Posterior vena cava (tissue), 2 donors: ENCODE measurements around the gene PDZK1. TPM values are rescaled to one million over a fixed set of nuclear protein-coding genes. Genes with fewer than 3 reads are reported as not detected.
"Not testable (repeated sequence)": the region's sequence is repeated elsewhere in the genome, so short reads cannot be mapped to it uniquely, and the experiment has no call there.

Source experiments
- DNase-seq: peaks from one replicate; pipeline ENCODE4 v3.0.0-alpha.2; 2020; ENCODE audit warnings: low spot score
- intact Hi-C, 2 donors: fragments of 100-400 bp; cut with DNase I; formaldehyde crosslinking; loops; one replicate each; pipeline versions ENCODE4 v1.14.1 to v1.14.2; 2022 to 2023
- total RNA-seq, 2 donors: library from RNA; stranded (reverse); fragmentation: NEBNext Ultra II Directional; extraction: Animal tissue kit (Norgen Biotek cat#: 25700); gene quantifications; one replicate each; pipeline ENCODE4 v1.2.1, GENCODE V29; 2021
- donor health status: DM: yes; HTN: yes; CAD: no.
- donor health status: DM: yes; HTN: yes; CAD: no.

Gene PDZK1
- total RNA-seq, 2 donors from 2014 or later, result 0.29 TPM; not detected in 1

DNA sequence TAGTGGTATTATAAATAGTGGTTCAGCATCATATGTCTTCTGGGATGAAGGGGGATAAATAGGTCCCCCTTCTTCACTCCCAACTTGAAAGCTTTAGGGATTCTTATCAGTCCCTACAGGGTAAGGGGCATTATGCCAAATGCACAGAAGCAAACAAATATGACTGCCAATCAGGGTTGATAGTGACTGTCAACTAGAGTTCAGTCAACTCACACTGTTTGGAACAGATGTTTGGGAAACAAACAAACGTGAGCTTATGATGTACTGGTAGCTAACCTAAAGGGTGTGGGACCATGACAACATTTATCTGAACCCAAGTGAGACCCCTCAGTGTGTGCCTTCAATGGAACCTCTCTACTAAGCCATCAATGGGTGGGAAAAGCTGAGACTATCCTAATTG, 34.0 kb downstream of the PDZK1 start:
- DNase-seq, intact Hi-C loops: not testable (repeated sequence)

DNA sequence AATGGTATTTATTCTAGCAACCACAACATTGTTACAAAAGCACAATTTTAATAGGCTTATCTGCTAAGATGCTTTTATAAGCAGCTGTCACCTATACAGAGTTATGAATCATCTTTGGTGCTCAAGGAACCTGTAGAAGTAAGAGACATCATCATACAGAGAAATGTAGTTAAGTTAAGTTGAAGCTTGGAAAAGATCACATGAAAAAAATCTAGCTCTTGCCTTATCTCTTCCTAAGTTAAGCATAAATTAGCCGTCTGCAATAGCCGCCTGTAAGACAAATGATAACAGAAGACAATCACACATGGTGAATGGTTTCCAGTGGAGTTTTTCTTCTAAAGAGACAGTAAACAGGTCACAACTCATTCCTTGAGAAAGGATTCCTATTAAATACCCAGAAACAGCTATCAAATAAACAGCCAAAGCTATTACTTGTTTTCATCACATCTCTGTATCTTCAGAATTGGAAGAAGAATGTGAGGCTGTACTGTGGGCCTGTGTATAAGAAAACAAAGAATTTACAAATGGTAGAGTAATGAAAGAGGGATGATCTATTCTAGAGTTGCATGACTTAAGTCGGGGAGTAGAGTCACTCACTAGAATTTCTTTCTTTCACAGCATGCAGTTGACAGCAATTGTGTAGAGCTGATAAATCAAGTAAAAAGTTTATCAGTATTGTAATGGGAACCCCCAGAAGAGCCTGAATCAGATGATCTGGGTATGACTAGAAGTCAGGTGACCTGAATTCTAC, 36.0 kb downstream of the PDZK1 start:
- not testable (repeated sequence) for DNase-seq

DNA sequence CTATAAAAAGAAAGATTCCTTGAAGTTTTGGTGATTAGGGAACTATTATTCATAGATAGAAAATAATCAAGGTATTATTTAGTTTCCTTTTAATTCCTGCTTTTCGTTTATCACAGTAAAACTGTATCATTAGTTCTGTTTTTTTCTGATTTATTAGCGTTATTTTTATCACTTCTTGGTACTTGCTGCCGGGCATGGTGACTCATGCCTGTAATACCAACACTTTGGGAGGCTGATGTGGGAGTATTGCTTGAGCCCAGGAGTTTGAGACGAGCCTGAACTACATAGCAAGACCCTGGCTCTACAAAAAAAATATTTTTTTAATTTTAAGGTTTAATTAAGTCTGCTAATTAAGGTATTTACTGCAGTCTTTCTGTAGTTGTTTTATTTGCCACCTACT, 42.2 kb downstream of the PDZK1 start:
- intact Hi-C loops, result not testable (repeated sequence)

More for the DNA sequence above, 36.0 kb downstream of the PDZK1 start:
- intact Hi-C loops, result not testable (repeated sequence)

DNA sequence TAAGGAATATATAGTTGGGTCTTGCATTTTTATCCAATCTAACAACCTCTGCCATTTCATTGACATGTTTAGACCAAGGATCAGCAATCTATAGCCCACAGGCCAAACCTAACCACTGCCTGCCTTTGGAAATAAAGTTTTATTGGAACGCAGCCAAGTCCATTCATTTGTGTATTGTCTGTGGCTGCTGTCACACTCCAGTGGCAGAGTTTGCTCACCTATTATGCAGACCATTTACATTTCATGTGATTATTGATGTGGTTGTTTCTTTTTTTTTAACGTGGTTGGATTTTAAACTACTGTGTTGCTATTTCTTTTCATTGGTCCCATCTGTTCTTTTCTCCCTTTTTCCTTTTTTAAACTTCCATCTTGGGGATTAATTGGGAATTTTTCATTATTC, 44.7 kb downstream of the PDZK1 start:
- intact Hi-C loops, DNase-seq: not testable (repeated sequence)

More for the DNA sequence above, 42.2 kb downstream of the PDZK1 start:
- not testable (repeated sequence) for DNase-seq

DNA sequence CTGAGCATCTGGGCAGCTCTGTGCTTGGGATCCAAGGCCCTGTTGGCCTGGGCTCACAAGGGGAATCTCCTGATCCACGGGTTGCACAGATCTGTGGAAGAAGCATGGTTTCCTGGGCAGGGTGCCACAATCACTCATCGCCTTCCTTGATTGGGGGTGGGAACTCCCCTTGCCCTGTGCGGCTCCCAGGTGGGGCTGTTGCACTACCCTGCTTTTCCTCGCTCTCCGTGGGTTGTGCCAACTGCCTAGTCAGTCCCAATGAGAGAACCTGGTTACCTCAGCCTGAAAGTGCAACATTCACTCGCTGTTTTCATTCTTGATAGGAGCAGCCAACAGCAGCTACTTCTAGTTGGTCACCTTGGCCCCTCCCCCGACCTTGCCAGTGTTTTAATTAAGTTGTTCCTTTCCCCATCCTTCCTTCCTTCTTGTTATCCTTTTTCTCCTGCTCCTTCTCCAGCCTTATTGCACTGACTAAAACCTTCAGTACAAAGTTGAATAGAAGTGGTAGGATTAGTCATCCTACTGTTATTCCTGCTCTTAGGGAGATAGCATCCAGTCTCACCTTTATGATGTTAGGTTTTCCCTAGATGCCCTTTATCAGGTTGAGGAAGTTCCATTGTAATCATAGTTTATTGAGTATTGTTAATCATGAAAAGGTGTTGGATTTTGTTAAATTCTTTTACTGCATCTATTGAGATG, 50.8 kb downstream of the PDZK1 start:
- intact Hi-C loops, DNase-seq: not testable (repeated sequence)

DNA sequence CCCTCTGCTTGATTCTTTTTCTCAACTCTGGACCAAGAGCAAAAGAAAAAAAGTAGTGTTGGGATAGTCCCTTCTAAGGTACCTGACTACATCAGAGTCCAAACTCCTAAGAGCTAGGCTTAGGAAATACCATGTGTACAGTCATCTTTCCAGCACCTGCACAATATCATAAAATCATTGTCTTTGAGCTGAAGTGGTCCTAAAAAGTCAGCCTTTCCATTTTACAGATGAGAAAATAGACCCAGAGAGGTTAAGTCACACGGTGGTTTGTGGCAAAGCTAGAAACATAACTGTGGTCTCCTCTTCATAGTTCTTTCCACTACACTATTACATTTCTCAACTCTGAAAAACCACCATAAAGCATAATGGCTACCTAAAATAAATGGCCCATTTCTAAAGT, 63.2 kb downstream of the PDZK1 start:
- intact Hi-C loops, DNase-seq: not testable (repeated sequence)

DNA sequence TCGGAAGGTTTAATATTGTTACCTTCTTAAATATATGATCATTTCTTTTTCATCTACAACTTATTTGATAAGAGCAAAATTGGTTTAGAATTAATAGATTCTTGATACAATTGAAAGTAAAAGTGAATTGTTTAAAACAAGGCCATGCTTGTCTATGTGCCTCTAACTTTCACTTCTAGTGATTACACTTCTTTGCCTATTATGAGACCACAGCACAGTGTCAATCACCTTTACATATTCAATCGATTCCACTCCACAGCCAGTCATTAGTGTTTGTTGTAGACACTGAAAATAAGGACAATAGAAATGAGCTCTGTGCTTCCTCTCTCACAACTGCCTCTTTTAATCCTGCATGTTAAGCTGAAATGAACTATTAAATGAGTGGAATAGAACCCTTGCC, 65.3 kb downstream of the PDZK1 start:
- intact Hi-C loops, DNase-seq: not testable (repeated sequence)

DNA sequence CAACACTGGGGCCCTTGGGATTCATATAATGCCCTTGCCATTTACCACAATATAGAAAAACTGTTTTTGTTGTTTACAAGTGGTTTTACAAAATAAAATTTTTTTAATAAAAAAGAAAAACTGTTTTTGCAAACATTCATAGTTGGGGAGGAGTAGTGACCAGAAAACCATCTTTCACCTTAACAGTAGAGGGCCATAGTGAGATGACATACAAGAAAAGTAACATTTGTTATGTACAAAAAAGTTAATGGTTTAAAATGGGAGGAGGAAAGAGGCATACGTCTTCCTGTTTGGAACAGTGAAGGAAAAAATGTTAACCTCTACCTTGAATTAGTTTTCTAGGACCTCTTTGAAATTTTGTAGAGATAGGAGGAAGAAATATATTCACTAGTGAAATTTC, 70.9 kb downstream of the PDZK1 start:
- intact Hi-C loops, result not testable (repeated sequence)

DNA sequence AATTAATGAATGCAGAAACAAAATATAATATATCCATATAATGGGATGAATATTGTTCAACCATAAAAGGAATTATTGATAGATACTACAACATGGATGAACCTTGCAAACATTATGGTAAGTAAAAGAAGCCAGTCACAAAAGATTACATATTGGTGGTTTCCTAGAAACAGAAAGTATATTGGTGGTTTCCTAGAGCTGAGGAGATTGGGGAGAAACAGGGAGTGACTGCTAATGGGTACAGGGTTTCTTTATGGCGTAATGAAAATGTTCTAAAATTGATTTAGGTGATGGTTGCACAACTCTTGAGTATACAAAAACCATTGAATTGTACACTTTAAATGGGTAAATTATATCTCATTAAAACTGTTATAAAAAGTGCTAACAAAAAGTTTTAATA, 85.0 kb downstream of the PDZK1 start:
- DNase-seq, intact Hi-C loops: not testable (repeated sequence)

More for the DNA sequence above, 70.9 kb downstream of the PDZK1 start:
- DNase-seq, result not testable (repeated sequence)

Other genes starting within 250 kb of the PDZK1 start
- 10 to 100 TPM; 15.1 to 20.2 TPM for gene GPR89A, start 99.4 kb downstream of the PDZK1 start, total RNA-seq
- gene CD160, start 12.1 kb upstream of the PDZK1 start, total RNA-seq, result not detected
- 10 to 100 TPM; 28.5 to 69.0 TPM for gene RNF115, start 116.7 kb upstream of the PDZK1 start, total RNA-seq
- 10 to 100 TPM; 22.1 to 25.3 TPM for gene POLR3C, start 116.8 kb upstream of the PDZK1 start, total RNA-seq
- 1 to 10 TPM; 1.8 to 2.5 TPM for gene NUDT17, start 138.3 kb upstream of the PDZK1 start, total RNA-seq
- gene PIAS3, start 151.7 kb upstream of the PDZK1 start, total RNA-seq, result 10 to 100 TPM; 28.6 to 34.7 TPM
- gene ANKRD35, start 178.5 kb upstream of the PDZK1 start, total RNA-seq, result 1 to 10 TPM; 5.0 to 7.0 TPM
- gene ITGA10, start 202.7 kb upstream of the PDZK1 start, total RNA-seq, result 1 to 10 TPM; 5.7 to 9.0 TPM
- 10 to 100 TPM; 19.8 to 24.4 TPM for gene PEX11B, start 211.3 kb upstream of the PDZK1 start, total RNA-seq
- gene RBM8A, start 220.1 kb upstream of the PDZK1 start, total RNA-seq, result 10 to 100 TPM; 81.0 to 83.3 TPM